Lower leg skin (tissue), 4 donors: ENCODE measurements around the gene PLXNA1. TPM values are rescaled to one million over a fixed set of nuclear protein-coding genes. Genes with fewer than 3 reads are reported as not detected.

Source experiments
- DNase-seq, 2 donors: peaks; one replicate each; pipeline ENCODE4 v3.0.0-alpha.2; 2019; ENCODE audit warnings: low spot score in 2 of 2
- H3K4me3 ChIP-seq: fragments of 200-600 bp; sonication (generic); 2 replicates; pipeline ENCODE4 v1.5.1; 2017; ENCODE audit warnings: mild to moderate bottlenecking, low read depth; ENCODE audit not compliant: poor library complexity, severe bottlenecking
- CTCF ChIP-seq, 3 donors: fragments of 450-650 bp; IDR thresholded peaks; one replicate each; pipeline ENCODE4 v1.5.1; 2016; ENCODE audit warnings: antibody characterized with exemption in 3 of 3, mild to moderate bottlenecking in 3 of 3, moderate library complexity in 2 of 3
- POLR2A ChIP-seq, 2 donors: fragments of 450-650 bp; IDR thresholded peaks; one replicate each; pipeline ENCODE4 v1.6.1; 2016 to 2017; ENCODE audit warnings: antibody characterized with exemption in 2 of 2, mild to moderate bottlenecking in 1 of 2, moderate library complexity in 1 of 2
- WGBS, 2 donors: methylation state at CpG; one replicate each; pipeline ENCODE4 v1.1.5; 2018; 5-methylcytosine and 5-hydroxymethylcytosine counted together
- intact Hi-C: fragments of 100-400 bp; cut with DNase I; formaldehyde crosslinking; loops from one replicate; pipeline ENCODE4 v1.15.0; 2023; ENCODE audit warnings: low total_unique reads
- total RNA-seq, 4 donors: library from RNA; depleted of rRNA; stranded (reverse); fragments of >200 nt; gene quantifications; one replicate each; pipeline ENCODE4 v1.1.0, GENCODE V29; 2016

Gene PLXNA1
- 10 to 100 TPM; 35.8 to 44.9 (median 39.7) TPM for total RNA-seq

GRCh38 chr3:126982471-126983175, at the start of gene PLXNA1:
TSS of gene PLXNA1 (plus strand) at chr3:126983115. CDS start at chr3:126988594, 5,479 bp downstream.
- H3K4me3 ChIP-seq, result peak within 1 kb of the TSS; percentile 64
- peak in 2 of 3 donors; percentile 20 to 57 for TF ChIP-seq CTCF (IDR thresholded peaks at IDR 0.05)
- TF ChIP-seq POLR2A (IDR thresholded peaks at IDR 0.05), result no peak
- intact Hi-C loops, result loop anchor here (5.0 to 10.0 kb wide), 3 partner anchors 230 to 562 kb away; no protein-coding TSS in a partner anchor
- peak; percentile 59 to 96 for DNase-seq
- WGBS, 2 donors, result 1% methylated on average over 17 of the region's 89 CpGs

- WGBS, 2 donors, result 68 to 72% methylated on average over 4 of the region's 4 CpGs
- intact Hi-C loops, result no loop called here
- H3K4me3 ChIP-seq, result no peak overlapping the region
- peak in 1 of 2 donors; percentile 32 for DNase-seq
- TF ChIP-seq POLR2A (IDR thresholded peaks at IDR 0.05) (no peak), CTCF (IDR thresholded peaks at IDR 0.05) (no peak)
Observed at GRCh38 chr3:126934031-126934531, 48.8 kb upstream of the PLXNA1 start.

- TF ChIP-seq CTCF (IDR thresholded peaks at IDR 0.05) (no peak), POLR2A (IDR thresholded peaks at IDR 0.05) (no peak)
- DNase-seq, result peak in 1 of 2 donors; percentile 56
- WGBS, 2 donors, result 93 to 95% methylated on average over 8 of the region's 8 CpGs
- no peak overlapping the region for H3K4me3 ChIP-seq
- intact Hi-C loops, result no loop called here
Observed at GRCh38 chr3:126934991-126935390, 47.9 kb upstream of the PLXNA1 start.

GRCh38 chr3:126935756-126936509, 47.0 kb upstream of the PLXNA1 start:
- 84 to 87% methylated on average over 4 of the region's 4 CpGs for WGBS, 2 donors
- intact Hi-C loops, result no loop called here
- no peak overlapping the region for H3K4me3 ChIP-seq
- TF ChIP-seq POLR2A (IDR thresholded peaks at IDR 0.05), result no peak
- DNase-seq, result peak in 1 of 2 donors; percentile 28

GRCh38 chr3:126936853-126937425, 46.0 kb upstream of the PLXNA1 start:
- H3K4me3 ChIP-seq, result no peak overlapping the region
- peak in 1 of 2 donors; percentile 72 for DNase-seq
- WGBS, 2 donors, result 82 to 87% methylated on average over 6 of the region's 6 CpGs
- TF ChIP-seq CTCF (IDR thresholded peaks at IDR 0.05), result no peak
- TF ChIP-seq POLR2A (IDR thresholded peaks at IDR 0.05), result no peak
- intact Hi-C loops, result no loop called here

GRCh38 chr3:126937533-126937932, 45.4 kb upstream of the PLXNA1 start:
- TF ChIP-seq CTCF (IDR thresholded peaks at IDR 0.05), result no peak
- TF ChIP-seq POLR2A (IDR thresholded peaks at IDR 0.05), result no peak
- peak in 1 of 2 donors; percentile 37 for DNase-seq
- intact Hi-C loops, result no loop called here
- WGBS, 2 donors, result 95 to 97% methylated on average over 2 of the region's 2 CpGs
- no peak overlapping the region for H3K4me3 ChIP-seq
